Activated naive CD4-positive, alpha-beta T cell treated with anti-CD3 and anti-CD28 coated beads, Interleukin-2, amount 50 U/mL, for 72 hours (primary cell): ENCODE measurements around the gene ING1. TPM values are rescaled to one million over a fixed set of nuclear protein-coding genes. Genes with fewer than 3 reads are reported as not detected.
A peak's percentile ranks its signal among the peaks of the same experiment; 100 is the strongest.
"Not testable (repeated sequence)": the region's sequence is repeated elsewhere in the genome, so short reads cannot be mapped to it uniquely, and the experiment has no call there.

Experiments
- ATAC-seq, 2 donors: fragments of 150-1000 bp; cut with Tn5 transposase; 2 replicates each; pipeline ENCODE4 v1.10.0; 2021; ENCODE audit warnings: mild to moderate bottlenecking in 2 of 2, moderate library complexity in 2 of 2
- DNase-seq, 2 donors: peaks; one replicate each; pipeline ENCODE4 v3.0.0; 2021 to 2022; ENCODE audit warnings: low spot score in 2 of 2
- H3K27ac Mint-ChIP-seq, 2 donors: one replicate each; pipeline ENCODE4 v1.8.0; 2022; ENCODE audit warnings: mild to moderate bottlenecking in 2 of 2, mixed read lengths in 2 of 2
- H3K36me3 Mint-ChIP-seq, 2 donors: one replicate each; pipeline ENCODE4 v1.8.0; 2022; ENCODE audit warnings: mixed read lengths in 2 of 2
- H3K9me3 Mint-ChIP-seq, 2 donors: one replicate each; pipeline ENCODE4 v1.8.0; 2022; ENCODE audit warnings: mixed read lengths in 2 of 2
- total RNA-seq, 2 donors: library from RNA; stranded (reverse); gene quantifications; one replicate each; pipeline ENCODE4 v1.2.3, GENCODE V29; 2022

ING1 gene
- total RNA-seq, result 10 to 100 TPM; 19.6 to 26.7 TPM

GRCh38 chr13:110713642-110713952, at the start of gene ING1:
Gene ING1, plus strand, starts transcription at chr13:110713700. Its CDS starts 450 bp downstream, at chr13:110714150.
- H3K27ac Mint-ChIP-seq, result peak within 1 kb of the TSS; percentile 99 to 100
- H3K9me3 Mint-ChIP-seq, result no peaks in the 10 kb centered on the region
- ATAC-seq (no peak), DNase-seq (no peak)
- peaks cover 8 to 13% of the 10 kb centered on the region in 2 donors for H3K36me3 Mint-ChIP-seq

GRCh38 chr13:110664041-110664440, 49.5 kb upstream of the ING1 start:
- Mint-ChIP-seq H3K27ac (no peak overlapping the region), H3K36me3 (peaks cover 31 to 47% of the 10 kb centered on the region in 2 donors), H3K9me3 (peaks cover 4 to 12% of the 10 kb centered on the region in 2 donors)
- DNase-seq, result no peak
- no peak for ATAC-seq

GRCh38 chr13:110664673-110665072, 48.8 kb upstream of the ING1 start:
- H3K9me3 Mint-ChIP-seq, result peaks cover 4 to 12% of the 10 kb centered on the region in 2 donors
- ATAC-seq (no peak), DNase-seq (no peak)
- peak overlapping the region in 1 of 2 donors; percentile 65 for H3K27ac Mint-ChIP-seq
- peaks cover 31 to 40% of the 10 kb centered on the region in 2 donors for H3K36me3 Mint-ChIP-seq

DNA sequence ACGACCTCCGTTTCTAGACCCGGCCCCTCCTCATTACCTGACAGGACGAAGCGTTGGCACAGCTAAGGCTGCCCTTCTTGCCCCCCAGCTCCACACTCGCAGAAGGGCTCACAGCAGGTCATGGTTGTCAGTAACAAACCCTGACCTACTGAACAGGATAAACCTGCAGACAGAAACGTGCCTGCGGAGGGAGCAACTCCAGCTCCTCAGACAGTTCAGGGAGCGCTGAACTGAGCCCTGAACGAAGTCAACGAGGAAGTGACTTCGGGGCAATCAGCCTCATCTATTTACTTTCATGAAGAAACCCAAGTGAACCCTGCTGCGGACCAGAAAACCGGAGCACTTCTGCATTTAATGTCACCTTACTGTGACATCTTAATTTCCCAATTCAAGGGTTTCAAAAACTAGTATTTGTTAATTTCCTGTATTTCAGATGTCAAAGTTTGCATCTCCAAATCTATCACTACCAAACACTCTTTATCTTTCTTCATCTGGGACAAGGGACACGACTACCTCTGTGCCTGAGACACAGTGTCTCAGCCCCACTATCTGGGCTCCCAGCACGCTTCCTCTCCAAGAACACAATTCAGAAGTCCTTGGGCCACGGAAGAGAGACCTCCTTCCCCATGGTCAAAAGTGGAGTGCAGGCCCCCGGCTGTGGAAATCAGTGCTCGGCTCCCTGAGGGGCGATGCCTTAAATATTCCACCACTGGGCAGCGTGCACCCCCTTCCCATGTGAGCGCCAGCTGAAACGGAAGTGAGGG, 47.8 kb upstream of the ING1 start:
- no peak for DNase-seq
- H3K27ac Mint-ChIP-seq, result peak overlapping the region in 1 of 2 donors; percentile 14
- H3K36me3 Mint-ChIP-seq, result peaks cover 34 to 35% of the 10 kb centered on the region in 2 donors
- no peak for ATAC-seq
- peaks cover 4 to 12% of the 10 kb centered on the region in 2 donors for H3K9me3 Mint-ChIP-seq

- ATAC-seq, result no peak
- H3K9me3 Mint-ChIP-seq, result peaks cover 4 to 11% of the 10 kb centered on the region in 2 donors
- peak overlapping the region in 1 of 2 donors; percentile 36 for H3K27ac Mint-ChIP-seq
- DNase-seq, result no peak
- peaks cover 36 to 38% of the 10 kb centered on the region in 2 donors for H3K36me3 Mint-ChIP-seq
Measured at GRCh38 chr13:110666255-110666533, 47.3 kb upstream of the ING1 start.

- ATAC-seq, result no peak
- peak overlapping the region in 1 of 2 donors; percentile 68 for H3K27ac Mint-ChIP-seq
- no peak for DNase-seq
- peaks cover 30 to 35% of the 10 kb centered on the region in 2 donors for H3K36me3 Mint-ChIP-seq
- no peaks in the 10 kb centered on the region for H3K9me3 Mint-ChIP-seq
Measured at GRCh38 chr13:110669036-110669435, 44.5 kb upstream of the ING1 start.

- DNase-seq, ATAC-seq, H3K9me3 Mint-ChIP-seq, H3K27ac Mint-ChIP-seq: not testable (repeated sequence)
- peaks cover 38 to 41% of the 10 kb centered on the region in 2 donors for H3K36me3 Mint-ChIP-seq
Measured at GRCh38 chr13:110669814-110670213, 43.7 kb upstream of the ING1 start.

GRCh38 chr13:110676595-110677587, 36.6 kb upstream of the ING1 start:
- peak; percentile 70 to 72 for ATAC-seq
- peaks cover 50 to 66% of the 10 kb centered on the region in 2 donors for H3K36me3 Mint-ChIP-seq
- peak overlapping the region; percentile 47 to 73 for H3K27ac Mint-ChIP-seq
- DNase-seq, result no peak
- H3K9me3 Mint-ChIP-seq, result peaks cover 0 to 4% of the 10 kb centered on the region in 2 donors

DNA sequence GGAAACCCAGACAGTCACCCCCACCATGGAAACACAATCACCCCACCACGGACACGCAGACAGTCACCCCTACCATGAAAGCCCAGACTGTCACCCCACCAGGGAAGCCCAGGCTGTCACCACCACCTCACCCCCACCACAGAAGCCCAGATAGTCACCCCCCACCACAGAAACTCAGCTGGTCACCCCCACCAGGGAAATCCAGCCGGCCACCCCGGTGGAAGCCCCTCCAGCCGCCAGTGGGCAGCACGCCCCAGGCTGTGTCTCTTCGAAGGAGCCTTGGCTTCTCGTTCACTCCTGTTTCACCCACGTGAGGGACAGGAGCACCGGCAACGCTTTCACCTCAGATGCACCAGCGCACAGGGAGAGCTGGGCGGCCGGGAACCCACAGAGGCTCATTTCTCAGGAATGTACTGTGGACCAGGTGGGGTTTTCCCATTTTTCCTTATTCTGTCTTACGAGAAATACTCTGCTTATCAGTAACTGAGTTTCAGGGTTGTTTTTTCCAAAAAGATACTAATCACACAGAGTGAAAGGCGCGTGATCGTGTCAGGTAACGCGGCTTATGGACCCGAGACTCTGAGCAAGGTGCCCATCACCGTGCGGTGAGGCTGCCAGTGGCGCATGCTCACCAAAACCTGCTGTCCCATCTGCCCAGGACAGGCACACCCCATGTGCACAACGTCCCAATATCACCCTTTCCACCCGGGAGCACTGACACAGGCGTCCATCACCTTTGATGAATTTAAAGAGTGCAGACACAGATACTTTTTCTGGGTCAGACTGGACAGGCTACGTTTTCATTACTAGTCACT, 35.6 kb upstream of the ING1 start:
- ATAC-seq (peak; percentile 48 to 72), DNase-seq (no peak)
- Mint-ChIP-seq H3K27ac (peak overlapping the region; percentile 22 to 38), H3K9me3 (peaks cover 0 to 4% of the 10 kb centered on the region in 2 donors), H3K36me3 (peaks cover 42 to 60% of the 10 kb centered on the region in 2 donors)

DNA sequence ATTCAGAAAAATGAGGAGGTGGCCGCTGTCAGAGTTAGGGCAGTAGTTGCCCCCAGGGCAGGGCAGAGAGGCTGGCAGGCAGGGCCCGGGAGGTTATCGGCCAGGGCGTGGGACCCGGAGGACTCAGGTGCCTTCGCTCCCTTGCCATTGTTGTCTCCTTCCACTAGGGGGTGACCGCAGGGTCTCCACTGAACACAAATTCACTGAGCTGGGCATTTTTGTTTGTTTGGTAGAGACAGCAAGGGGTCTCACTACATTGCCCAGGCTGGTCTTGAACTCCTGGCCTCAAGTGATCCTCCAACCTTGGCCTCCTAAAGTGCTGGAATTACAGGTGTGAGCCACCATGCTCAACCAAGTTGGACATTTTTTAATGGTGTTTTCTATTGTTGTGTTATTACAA, 32.6 kb upstream of the ING1 start:
- peak overlapping the region in 1 of 2 donors; percentile 83 for H3K27ac Mint-ChIP-seq
- no peak for DNase-seq
- peaks cover 0 to 4% of the 10 kb centered on the region in 2 donors for H3K9me3 Mint-ChIP-seq
- peaks cover 29 to 39% of the 10 kb centered on the region in 2 donors for H3K36me3 Mint-ChIP-seq
- ATAC-seq, result no peak

- no peaks in the 10 kb centered on the region for H3K9me3 Mint-ChIP-seq
- peaks cover 18 to 27% of the 10 kb centered on the region in 2 donors for H3K36me3 Mint-ChIP-seq
- H3K27ac Mint-ChIP-seq, result no peak overlapping the region
- DNase-seq (no peak), ATAC-seq (no peak)
Measured at GRCh38 chr13:110681868-110682550, 31.5 kb upstream of the ING1 start.

- ATAC-seq (no peak), DNase-seq (no peak)
- Mint-ChIP-seq H3K36me3 (peaks cover 18 to 26% of the 10 kb centered on the region in 2 donors), H3K9me3 (no peaks in the 10 kb centered on the region), H3K27ac (no peak overlapping the region)
Measured at GRCh38 chr13:110682746-110683145, 30.8 kb upstream of the ING1 start.

DNA sequence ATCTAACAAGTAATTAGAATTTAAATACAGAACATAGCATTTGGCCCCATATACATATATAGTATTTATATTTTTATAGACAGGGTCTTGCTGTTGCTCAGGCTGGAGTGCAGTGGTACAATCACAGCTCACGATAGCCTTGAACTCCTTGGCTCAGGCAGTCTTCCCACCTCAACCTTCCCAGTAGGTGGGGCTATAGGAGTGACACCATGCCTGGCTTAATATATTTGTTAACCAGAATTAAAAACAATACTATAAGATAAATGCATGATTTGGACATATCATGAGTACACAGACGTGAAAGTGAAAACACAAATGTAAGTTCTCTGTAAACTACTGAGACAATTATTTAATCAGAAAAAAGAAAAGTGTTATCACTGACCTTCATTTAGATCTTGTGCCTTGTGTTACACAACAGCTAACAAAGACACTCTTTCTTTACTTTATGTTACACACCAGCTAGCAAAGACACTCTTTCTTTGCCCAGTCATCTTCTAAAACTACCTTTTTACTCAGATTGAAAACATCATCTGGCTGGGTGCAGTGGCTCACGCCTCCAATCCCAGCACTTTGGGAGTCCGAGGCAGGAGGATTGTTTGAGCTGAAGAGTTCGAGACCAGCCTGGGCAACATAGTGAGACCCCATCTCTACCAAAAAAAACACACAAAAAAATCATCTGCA, 30.2 kb upstream of the ING1 start:
- Mint-ChIP-seq H3K27ac (no peak overlapping the region), H3K36me3 (peaks cover 14 to 20% of the 10 kb centered on the region in 2 donors), H3K9me3 (no peaks in the 10 kb centered on the region)
- ATAC-seq (no peak), DNase-seq (no peak)

GRCh38 chr13:110683921-110684320, 29.6 kb upstream of the ING1 start:
- ATAC-seq (no peak), DNase-seq (no peak)
- Mint-ChIP-seq H3K36me3 (peaks cover 8 to 14% of the 10 kb centered on the region in 2 donors), H3K27ac (no peak overlapping the region), H3K9me3 (no peaks in the 10 kb centered on the region)

- Mint-ChIP-seq H3K9me3 (no peaks in the 10 kb centered on the region), H3K36me3 (peaks cover 6 to 8% of the 10 kb centered on the region in 2 donors), H3K27ac (no peak overlapping the region)
- no peak for ATAC-seq
- no peak for DNase-seq
Measured at GRCh38 chr13:110684388-110685056, 29.0 kb upstream of the ING1 start.
